Peyer's patch (tissue), 4 donors: ENCODE results near the gene POSTN.

Experiments
- CTCF ChIP-seq, 6 experiments: fragments of 450-650 bp in 4 of 6; fragments of 200-600 bp in 2 of 6; sonication (generic) in 1 of 6; IDR thresholded peaks; one replicate each; pipeline ENCODE4 v1.5.1; 2017 to 2019; ENCODE audit warnings: antibody characterized with exemption in 6 of 6, mild to moderate bottlenecking in 3 of 6, moderate library complexity in 1 of 6
- POLR2A ChIP-seq, 2 donors: fragments of 450-650 bp; IDR thresholded peaks; one replicate each; pipeline ENCODE4 v1.5.1; 2017; ENCODE audit warnings: antibody characterized with exemption in 2 of 2, mild to moderate bottlenecking in 2 of 2, moderate library complexity in 2 of 2

- TF ChIP-seq POLR2A (IDR thresholded peaks at IDR 0.05) (no peak), CTCF (IDR thresholded peaks at IDR 0.05) (no peak)
Measured at GRCh38 chr13:37598597-37598996, at the start of gene POSTN.
